ENCODE measurements around the gene SYPL1.

SYPL1 gene

DNA sequence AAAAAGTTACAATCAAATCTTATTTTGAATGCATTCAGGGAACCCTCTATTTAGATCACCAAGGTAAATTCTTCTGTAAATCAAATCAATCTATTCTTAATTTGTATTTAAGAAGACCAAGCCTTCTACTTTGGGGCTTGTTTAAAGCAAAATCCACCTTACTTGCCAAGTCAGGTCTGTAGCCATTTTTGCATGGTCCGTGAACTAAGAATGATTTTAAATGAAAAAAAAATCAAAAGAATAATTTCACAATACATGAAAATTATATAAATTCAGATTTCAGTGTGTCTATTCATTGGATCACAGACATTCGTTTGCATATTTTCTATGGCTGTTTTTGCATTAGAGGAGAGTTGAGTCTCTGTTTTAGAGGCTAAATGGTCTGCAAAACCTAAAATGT, 59.4 kb downstream of the SYPL1 start:
- Histone ChIP-seq H3K36me3 (no peaks in the 10 kb centered on the region), H3K27me3 (no peaks in the 10 kb centered on the region), H3K9me3 (no peaks in the 10 kb centered on the region), H3K4me1 (0 out of 2 replicates have a peak, but pooled peaks cover 2% of the 10 kb centered on the region), H3K4me3 (ENCODE audit: low read depth, low read length) (no peak overlapping the region)
- DNase-seq, result no peak
- TF ChIP-seq, protein P1, sequence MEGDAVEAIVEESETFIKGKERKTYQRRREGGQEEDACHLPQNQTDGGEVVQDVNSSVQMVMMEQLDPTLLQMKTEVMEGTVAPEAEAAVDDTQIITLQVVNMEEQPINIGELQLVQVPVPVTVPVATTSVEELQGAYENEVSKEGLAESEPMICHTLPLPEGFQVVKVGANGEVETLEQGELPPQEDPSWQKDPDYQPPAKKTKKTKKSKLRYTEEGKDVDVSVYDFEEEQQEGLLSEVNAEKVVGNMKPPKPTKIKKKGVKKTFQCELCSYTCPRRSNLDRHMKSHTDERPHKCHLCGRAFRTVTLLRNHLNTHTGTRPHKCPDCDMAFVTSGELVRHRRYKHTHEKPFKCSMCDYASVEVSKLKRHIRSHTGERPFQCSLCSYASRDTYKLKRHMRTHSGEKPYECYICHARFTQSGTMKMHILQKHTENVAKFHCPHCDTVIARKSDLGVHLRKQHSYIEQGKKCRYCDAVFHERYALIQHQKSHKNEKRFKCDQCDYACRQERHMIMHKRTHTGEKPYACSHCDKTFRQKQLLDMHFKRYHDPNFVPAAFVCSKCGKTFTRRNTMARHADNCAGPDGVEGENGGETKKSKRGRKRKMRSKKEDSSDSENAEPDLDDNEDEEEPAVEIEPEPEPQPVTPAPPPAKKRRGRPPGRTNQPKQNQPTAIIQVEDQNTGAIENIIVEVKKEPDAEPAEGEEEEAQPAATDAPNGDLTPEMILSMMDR (IDR thresholded peaks at IDR 0.05; ENCODE audit: low read depth, low read length), result no peak

GRCh38 chr7:106050746-106051117, 61.4 kb downstream of the SYPL1 start:
- DNase-seq, result no peak

GRCh38 chr7:106050002-106050745, 61.9 kb downstream of the SYPL1 start:
- H3K27me3 ChIP-seq, result no peaks in the 10 kb centered on the region
- H3K4me1 ChIP-seq, result no peaks in the 10 kb centered on the region; the same call in 1 of the 2 replicates
- peak; percentile 27 for DNase-seq
- H3K36me3 ChIP-seq, result no peaks in the 10 kb centered on the region
- TF ChIP-seq, protein P1 (IDR thresholded peaks at IDR 0.05; ENCODE audit: low read depth, low read length), result peak; percentile 29; the same call in 1 of the 2 replicates
- no peak overlapping the region for H3K4me3 ChIP-seq (ENCODE audit: low read depth, low read length)
- H3K9me3 ChIP-seq, result no peaks in the 10 kb centered on the region

More at GRCh38 chr7:106050746-106051117, 61.4 kb downstream of the SYPL1 start:
- Histone ChIP-seq H3K27me3 (no peaks in the 10 kb centered on the region), H3K9me3 (no peaks in the 10 kb centered on the region), H3K4me1 (no peaks in the 10 kb centered on the region; the same call in 1 of the 2 replicates), H3K36me3 (no peaks in the 10 kb centered on the region), H3K4me3 (ENCODE audit: low read depth, low read length) (no peak overlapping the region)
- TF ChIP-seq, protein P1 (IDR thresholded peaks at IDR 0.05; ENCODE audit: low read depth, low read length), result no peak

GRCh38 chr7:106049139-106049752, 62.9 kb downstream of the SYPL1 start:
- no peak overlapping the region for H3K4me3 ChIP-seq (ENCODE audit: low read depth, low read length)
- TF ChIP-seq, protein P1 (IDR thresholded peaks at IDR 0.05; ENCODE audit: low read depth, low read length), result no peak
- H3K27me3 ChIP-seq, result no peaks in the 10 kb centered on the region
- H3K9me3 ChIP-seq, result no peaks in the 10 kb centered on the region
- H3K36me3 ChIP-seq, result no peaks in the 10 kb centered on the region
- H3K4me1 ChIP-seq, result no peaks in the 10 kb centered on the region; the same call in 1 of the 2 replicates
- no peak for DNase-seq

DNA sequence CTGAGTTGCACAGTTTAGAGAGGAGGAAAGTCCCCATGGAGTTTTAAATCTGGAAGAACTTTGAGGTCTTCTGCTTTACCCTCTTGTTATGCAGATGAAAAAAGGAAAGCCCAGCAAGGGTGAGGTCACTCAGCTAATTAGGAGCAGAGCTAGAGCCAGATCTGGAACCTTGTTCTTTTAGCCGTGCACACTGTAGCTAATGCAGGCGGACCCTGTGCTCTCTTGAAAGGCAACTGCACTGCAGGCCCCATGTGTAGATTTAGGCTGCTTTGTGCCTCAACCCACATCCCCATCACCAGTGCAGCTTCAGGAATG, 63.4 kb downstream of the SYPL1 start:
- TF ChIP-seq, protein P1 (IDR thresholded peaks at IDR 0.05; ENCODE audit: low read depth, low read length), result no peak
- DNase-seq, result no peak
- Histone ChIP-seq H3K4me3 (ENCODE audit: low read depth, low read length) (no peak overlapping the region), H3K27me3 (no peaks in the 10 kb centered on the region), H3K9me3 (no peaks in the 10 kb centered on the region), H3K36me3 (no peaks in the 10 kb centered on the region), H3K4me1 (no peaks in the 10 kb centered on the region; the same call in 1 of the 2 replicates)
